Measurements from ENCODE around the gene G3BP1. TPM values are rescaled to one million over a fixed set of nuclear protein-coding genes. Genes with fewer than 3 reads are reported as not detected.
"Not testable (repeated sequence)": the region's sequence is repeated elsewhere in the genome, so short reads cannot be mapped to it uniquely, and the experiment has no call there.

Gene G3BP1
- total RNA-seq = 239 and 241 TPM in 2 replicates

- intact Hi-C loops (cut with micrococcal nuclease) = loop anchor here (1.0 to 10.0 kb wide), 24 partner anchors 13 to 1811 kb away; partner anchors contain the start of genes ATOX1, CD74, GM2A and HMGXB3
These were observed at the start of gene G3BP1 for GRCh38 chr5:151771259-151772028. TSS of gene G3BP1 (plus strand) at chr5:151771954. CDS start at chr5:151786621, 14,667 bp downstream.

- intact Hi-C loops (cut with micrococcal nuclease) = loop anchor here (5.0 kb wide), 1 partner anchor 625 kb away; no protein-coding TSS in a partner anchor
These were observed 49.2 kb upstream of the G3BP1 start for GRCh38 chr5:151722546-151722945.

- intact Hi-C loops (cut with micrococcal nuclease) = loop anchor here (5.0 kb wide), 1 partner anchor 623 kb away; no protein-coding TSS in a partner anchor
These were observed 47.4 kb upstream of the G3BP1 start for GRCh38 chr5:151724360-151724759.

GRCh38 chr5:151729597-151729996 lies 42.2 kb upstream of the G3BP1 start:
- intact Hi-C loops (cut with micrococcal nuclease) = not testable (repeated sequence)

- intact Hi-C loops (cut with micrococcal nuclease) = no loop called here
These were observed 41.4 kb upstream of the G3BP1 start for GRCh38 chr5:151730381-151730780.

GRCh38 chr5:151733358-151734063 lies 38.2 kb upstream of the G3BP1 start:
- intact Hi-C loops (cut with micrococcal nuclease) = no loop called here

GRCh38 chr5:151734064-151734408 lies 37.7 kb upstream of the G3BP1 start:
- intact Hi-C loops (cut with micrococcal nuclease) = no loop called here

GRCh38 chr5:151735646-151736045 lies 36.1 kb upstream of the G3BP1 start:
- intact Hi-C loops (cut with micrococcal nuclease) = no loop called here

- intact Hi-C loops (cut with micrococcal nuclease) = no loop called here
These were observed 34.3 kb upstream of the G3BP1 start for GRCh38 chr5:151737431-151737830.

GRCh38 chr5:151738125-151738848 lies 33.5 kb upstream of the G3BP1 start:
- intact Hi-C loops (cut with micrococcal nuclease) = no loop called here

GRCh38 chr5:151739395-151739794 lies 32.4 kb upstream of the G3BP1 start:
- intact Hi-C loops (cut with micrococcal nuclease) = no loop called here

- intact Hi-C loops (cut with micrococcal nuclease) = loop anchor here (1.0 kb wide), 5 partner anchors 9 to 293 kb away; partner anchors contain the start of genes ATOX1, G3BP1 and SLC36A1
These were observed 31.8 kb upstream of the G3BP1 start for GRCh38 chr5:151739939-151740335.

- intact Hi-C loops (cut with micrococcal nuclease) = loop anchor here (1.0 kb wide), 5 partner anchors 9 to 293 kb away; partner anchors contain the start of genes ATOX1, G3BP1 and SLC36A1
These were observed 31.3 kb upstream of the G3BP1 start for GRCh38 chr5:151740336-151740942.

- intact Hi-C loops (cut with micrococcal nuclease) = loop anchor here (1.0 kb wide), 5 partner anchors 8 to 294 kb away; partner anchors contain the start of genes ATOX1, G3BP1 and SLC36A1
These were observed 30.8 kb upstream of the G3BP1 start for GRCh38 chr5:151740958-151741373.

GRCh38 chr5:151741678-151742423 lies 29.9 kb upstream of the G3BP1 start:
- intact Hi-C loops (cut with micrococcal nuclease) = loop anchor here (2.0 kb wide), 1 partner anchor 241 kb away; no protein-coding TSS in a partner anchor

GRCh38 chr5:151742870-151743294 lies 28.9 kb upstream of the G3BP1 start:
- intact Hi-C loops (cut with micrococcal nuclease) = loop anchor here (2.0 kb wide), 1 partner anchor 242 kb away; no protein-coding TSS in a partner anchor

GRCh38 chr5:151743530-151743929 lies 28.2 kb upstream of the G3BP1 start:
- intact Hi-C loops (cut with micrococcal nuclease) = loop anchor here (2.0 kb wide), 1 partner anchor 243 kb away; no protein-coding TSS in a partner anchor

- intact Hi-C loops (cut with micrococcal nuclease) = loop anchor here (1.0 to 5.0 kb wide), 3 partner anchors 13 to 663 kb away; partner anchors contain the start of genes ATOX1, G3BP1 and TNIP1
These were observed 26.6 kb upstream of the G3BP1 start for GRCh38 chr5:151745071-151745705.

- intact Hi-C loops (cut with micrococcal nuclease) = no loop called here
These were observed 21.6 kb upstream of the G3BP1 start for GRCh38 chr5:151750121-151750520.
